Fibroblast of the conjunctiva (primary cell): ENCODE data around the gene HOXA1.

Experiments used
- DNase-seq: peaks from one replicate; pipeline ENCODE4 v3.0.0-alpha.2; 2010; ENCODE audit warnings: low read depth

HOXA1 gene

DNA sequence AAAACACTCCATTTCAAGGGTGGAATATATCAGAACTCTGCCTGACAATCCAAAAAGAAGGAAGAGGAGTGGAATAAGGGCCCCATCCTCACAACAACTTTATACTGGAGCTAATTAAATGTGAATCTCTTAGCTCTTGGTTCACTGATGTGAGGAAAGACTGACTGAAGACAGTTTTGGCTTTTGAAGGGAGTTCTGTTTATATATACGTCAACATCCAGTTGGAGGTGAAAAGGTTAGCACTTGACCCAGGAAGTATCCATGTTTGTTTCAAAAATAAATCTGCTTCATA is 3.0 kb downstream of the HOXA1 start:
- DNase-seq: no peak

DNA sequence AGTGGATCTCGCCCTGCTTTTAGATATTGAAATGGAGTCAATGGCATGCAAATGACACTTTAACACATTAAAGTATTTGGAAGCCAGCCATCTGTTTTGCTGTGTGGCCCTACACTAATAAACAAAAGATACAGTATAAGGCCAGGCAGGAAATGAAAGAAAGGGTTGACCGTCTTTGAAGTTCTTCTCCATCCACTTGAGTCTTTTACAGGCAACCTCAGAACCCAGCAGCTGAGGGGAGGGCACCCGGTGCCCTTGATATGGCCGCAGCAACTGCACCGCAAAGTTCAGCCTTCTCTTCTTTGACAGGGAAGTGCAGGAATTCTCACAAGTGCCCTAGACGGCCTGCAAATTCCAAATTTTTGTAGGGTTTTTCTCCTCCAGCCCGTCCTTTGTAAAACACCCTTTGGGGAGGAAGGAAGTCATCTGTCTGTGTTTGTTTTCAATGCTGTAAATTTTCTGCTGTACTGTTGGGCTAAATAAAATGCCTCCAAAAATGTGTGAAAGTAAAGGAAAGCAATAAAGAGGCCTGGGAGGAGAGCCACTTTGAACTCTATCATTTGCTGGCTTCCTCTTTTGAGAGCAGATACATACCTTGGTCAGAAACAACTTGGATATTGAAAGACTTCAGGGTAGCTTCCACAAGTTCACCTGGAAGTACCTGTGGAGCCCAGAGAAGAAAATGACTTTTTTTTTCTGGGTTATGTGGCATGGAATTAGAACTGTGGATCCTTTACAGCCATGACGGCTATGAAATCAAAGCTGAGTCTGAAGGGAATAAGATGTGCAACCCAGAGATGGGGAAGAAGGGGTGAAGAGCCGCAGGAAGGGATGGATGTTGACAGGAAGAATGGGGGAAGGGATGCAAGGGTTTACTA is 3.6 kb downstream of the HOXA1 start:
- DNase-seq: no peak

DNA sequence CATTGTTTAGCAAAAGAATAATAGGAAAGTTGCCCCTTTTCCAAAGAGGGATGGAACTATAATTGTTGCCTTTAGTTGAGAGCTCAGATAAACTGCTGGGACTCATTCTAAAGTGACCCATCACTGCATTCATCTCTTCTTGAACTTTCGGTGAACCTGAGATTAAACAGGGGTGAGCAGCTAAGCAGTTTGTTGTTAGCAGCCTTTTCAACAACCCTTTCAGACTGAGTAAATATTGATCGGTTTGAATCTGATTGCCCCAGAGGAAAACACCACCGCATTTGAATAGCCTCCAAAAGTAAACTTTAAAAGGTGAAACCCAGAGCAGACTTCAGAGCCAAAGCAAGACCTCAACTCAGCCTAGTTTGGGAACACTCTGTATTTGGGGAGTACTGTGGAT is 4.7 kb downstream of the HOXA1 start:
- DNase-seq: no peak

DNA sequence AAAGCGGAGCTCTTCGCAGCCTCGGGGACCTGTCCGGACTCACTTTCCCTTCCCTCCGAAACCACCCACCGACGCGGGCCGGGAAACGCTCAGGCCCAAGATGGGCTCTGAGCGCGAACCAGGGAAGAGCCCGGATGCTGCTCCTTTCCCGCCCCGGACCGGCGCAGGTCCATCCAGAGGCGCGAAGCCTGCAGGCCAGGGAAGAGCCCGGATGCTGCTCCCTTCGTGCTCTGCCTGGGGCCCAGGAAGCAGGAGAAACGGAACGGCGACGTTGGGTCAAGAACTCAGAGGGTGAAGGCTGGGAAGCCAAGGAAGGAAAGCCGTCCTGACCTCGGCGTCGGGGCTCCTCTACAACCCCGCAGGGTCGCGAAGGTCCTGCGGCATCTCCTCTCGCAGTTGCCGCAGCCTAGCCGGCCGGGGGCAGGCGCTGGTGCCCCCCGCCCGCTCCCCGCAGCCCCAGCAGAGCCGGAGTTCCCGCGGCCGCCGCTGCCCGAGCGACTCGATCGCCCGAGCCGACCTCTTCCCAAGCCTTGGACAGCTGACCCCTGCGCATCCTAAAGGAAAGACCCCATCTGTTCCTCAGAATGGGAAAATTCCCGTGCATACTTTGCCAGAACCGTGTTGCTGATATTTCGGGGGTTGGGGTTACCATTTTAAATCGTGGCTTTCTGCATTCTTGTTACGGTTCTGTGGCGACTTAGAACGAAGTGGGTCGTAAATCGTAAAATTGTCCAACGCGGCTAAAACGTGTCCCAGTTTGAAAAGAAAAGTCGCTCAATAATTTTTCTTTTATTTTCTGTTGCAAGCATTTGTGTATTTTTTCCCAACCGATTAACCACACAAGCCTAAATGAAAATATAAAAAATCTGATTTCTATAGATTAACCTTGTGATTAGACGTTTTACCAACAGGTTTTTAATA is 7.5 kb downstream of the HOXA1 start:
- DNase-seq: no peak

DNA sequence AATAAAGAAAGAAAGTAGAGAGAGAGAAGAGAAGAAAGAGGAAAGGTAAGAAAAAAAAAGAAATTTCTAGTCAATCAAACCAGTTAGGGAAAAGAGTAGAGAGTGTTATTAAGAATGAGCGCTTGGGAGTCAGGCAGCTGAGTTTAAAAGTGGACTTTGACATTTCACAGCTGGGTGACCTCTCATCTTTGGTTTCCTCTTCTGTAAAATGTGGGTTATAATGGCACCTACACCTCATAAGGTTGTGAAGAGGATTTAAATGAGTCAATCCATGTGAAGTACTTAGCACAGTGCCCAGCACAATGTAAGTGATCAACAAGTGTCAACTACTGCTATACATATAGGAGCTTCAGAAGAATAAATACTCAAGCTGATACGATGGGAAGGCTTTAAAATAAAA is 12.2 kb downstream of the HOXA1 start:
- no peak for DNase-seq

DNA sequence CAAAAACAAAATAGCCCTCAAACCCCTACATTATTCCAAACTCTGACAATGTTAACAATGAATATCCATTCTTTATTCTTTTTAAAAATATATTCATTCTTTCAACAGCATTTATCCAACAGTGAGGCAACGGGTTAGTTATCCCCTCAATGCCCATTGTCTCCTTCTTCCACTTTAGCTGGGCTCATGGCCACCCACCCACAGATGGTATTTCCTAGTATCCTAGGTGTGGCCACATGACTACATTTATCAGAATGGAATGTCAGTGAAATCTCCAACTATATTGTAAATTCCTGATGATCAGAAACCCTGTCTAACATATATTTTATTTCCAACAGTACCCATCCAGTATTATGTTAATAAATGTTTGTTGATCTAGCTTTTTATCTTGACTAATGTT is 13.6 kb downstream of the HOXA1 start:
- DNase-seq: no peak

DNA sequence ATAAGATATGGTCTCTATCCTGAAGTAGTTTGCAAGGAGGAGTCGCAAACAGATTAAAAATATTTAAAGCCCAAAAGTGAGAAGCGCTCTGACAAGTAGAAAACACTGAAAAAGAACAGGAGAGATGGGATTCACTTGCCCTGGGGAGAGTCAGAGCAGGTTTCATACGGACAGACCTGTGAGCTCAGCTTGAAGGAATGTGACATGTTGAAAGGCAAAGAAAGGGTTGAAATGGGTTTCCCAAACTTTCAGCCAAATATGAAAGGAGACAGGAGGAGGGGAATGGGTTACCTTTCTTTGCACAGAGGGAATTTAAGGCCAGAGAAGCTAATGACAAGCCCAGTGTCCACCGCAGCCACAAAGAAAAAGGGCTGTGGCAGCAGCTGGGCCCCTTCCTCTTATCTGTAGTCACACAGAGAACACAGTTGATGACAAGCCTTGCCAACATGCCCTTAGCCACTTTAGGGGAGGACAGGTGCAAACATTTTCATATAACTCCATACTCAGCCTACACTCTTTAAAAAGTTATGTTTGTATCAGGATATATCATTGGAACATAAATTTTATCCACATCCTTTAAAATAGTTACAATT is 14.9 kb downstream of the HOXA1 start:
- DNase-seq: no peak

DNA sequence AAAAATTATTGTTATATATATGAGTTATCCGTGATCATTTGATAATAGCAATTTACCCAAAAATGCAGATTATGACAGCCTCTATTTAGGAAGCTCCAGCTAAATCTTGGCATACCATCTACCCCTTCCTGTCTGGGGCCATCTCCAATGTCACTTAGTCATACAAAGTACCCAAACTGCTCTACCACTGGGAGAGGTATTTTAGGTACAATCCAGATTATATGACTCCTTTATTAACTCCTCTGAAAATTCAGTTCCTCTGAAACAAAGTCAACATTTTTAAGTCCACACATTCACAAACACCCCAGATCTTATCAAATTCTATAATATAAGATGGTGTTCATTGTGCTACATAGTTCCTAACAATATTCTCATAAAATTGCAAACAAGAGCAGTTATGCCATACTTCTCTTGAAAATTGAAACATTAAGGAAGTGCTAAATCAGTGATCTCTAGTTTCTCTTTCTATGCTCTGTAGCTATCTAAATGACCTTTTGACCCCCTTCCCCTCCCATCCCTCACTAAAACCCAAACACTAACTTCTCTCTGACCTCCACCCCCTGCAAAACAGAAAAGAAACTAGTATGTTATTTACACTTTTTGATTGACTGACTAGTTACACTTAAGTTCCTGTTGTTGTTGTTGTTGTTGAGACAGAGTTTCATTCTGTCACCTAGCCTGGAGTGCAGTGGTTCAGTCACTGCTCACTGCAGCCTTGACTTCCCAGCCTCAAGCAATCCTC is 16.4 kb downstream of the HOXA1 start:
- DNase-seq: no peak

DNA sequence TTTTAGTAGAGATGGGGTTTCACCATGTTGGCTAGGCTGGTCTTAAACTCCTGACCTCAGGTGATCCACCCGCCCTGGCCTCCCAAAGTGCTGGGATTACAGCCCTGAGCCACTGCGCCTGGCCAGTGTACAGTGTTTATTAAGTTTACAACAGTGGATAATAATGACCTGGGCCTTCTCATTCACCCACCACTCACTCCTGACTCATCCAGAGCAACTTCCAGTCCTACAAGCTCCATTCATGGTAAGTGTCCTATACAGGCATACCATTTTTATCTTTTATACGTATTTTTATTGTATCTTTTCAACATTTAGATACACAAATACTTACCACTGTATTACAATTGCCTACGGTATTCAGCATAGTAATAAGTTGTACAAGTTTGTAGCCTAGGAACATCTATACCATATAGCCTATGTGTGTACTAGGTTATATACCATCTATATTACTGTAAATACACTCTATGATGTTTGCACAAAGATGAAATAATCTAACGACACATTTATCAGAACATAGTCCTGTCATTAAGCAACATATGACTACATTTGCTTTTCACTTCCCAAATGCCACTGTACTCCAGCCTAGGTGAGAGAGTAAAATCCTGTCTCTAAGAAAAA is 17.1 kb downstream of the HOXA1 start:
- DNase-seq: no peak

DNA sequence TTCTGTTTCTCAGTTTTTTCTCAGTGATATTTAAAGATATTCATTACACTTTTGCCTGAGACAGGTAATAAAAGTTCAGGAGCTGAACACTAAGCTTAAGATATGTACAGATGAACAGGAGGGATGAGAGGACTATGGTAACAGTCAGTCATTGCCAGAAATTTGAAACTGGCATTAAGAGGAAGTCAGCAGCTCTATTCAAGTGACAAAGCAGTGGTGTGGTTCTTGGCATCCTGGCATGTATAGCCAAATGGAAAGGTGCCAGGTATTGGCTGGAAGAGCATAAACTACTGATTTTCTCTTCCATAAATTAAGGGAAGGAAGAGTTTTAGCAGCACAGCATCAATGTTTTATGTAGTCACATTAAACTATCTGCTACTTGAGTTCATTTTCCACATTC is 22.7 kb downstream of the HOXA1 start:
- DNase-seq: no peak

DNA sequence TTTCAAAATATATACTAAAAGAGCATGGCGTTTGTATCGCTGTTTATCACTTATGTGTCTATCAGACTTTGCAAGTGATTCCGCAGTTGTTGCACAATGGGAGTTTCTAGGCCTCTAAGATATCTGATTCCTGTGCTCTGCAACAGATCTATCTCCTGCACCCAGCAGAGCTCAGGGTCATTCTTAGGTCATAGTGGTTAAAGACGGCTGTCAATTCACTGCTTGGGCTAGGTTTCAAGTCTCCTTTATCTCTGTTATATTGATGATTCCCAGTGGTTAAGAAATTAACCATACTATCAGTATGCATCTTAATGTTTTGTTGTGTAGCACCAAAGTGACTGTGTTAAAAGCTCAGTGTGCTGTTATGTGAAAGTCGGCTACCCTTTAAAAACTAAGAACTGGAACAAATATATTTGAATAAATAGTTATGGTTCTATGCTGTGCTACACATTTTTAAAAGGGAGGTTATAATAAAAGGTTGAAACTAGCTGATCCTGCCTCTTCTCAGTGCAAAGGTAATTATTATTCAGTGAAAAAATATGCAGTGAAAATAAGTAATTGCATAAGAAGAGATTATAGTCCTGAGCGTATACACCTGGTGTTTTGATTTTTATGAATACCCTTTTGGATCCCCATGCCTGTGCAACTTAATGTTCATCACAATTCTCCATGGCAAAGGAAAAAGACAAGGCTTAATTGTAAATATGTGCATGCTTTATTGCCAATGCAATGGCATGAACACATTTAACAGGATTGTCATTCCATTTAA is 24.0 kb downstream of the HOXA1 start:
- no peak for DNase-seq

DNA sequence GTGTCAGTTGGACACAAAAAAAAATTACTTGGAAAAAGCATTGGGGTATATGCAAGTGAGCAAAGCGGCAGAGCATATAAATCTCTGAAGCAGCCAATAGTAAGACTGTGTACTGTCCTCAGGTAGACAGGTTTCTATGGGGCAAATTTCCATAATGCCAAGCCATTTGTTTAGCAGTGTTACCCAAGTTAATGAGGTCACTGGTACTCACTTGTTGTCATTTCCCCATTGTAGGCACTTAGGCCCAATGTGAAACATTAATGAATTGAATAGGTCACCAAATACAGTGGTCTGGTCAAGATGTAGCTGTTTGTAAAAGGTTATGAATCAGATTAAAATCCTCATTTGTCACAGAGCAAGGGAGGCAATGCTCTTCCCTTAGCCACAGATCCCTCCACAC is 27.5 kb downstream of the HOXA1 start:
- no peak for DNase-seq

DNA sequence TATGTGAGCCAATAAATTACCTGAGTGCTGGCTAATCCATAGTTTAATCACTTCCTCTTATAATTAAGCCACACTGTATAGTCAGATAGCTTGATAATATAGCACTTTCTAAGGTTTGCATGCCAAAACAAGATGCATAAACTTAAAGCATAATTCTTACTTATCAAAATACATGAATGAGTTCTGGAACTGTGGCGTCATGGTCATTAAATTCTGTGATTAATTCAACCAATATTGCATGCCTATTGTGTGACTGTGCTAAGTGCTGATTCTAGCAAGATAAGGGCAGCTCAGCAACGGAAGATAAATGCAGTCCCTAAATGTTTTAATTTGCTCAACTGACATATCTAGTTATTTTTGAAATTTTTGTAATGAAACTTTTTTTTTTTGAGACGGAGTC is 29.7 kb downstream of the HOXA1 start:
- no peak for DNase-seq

DNA sequence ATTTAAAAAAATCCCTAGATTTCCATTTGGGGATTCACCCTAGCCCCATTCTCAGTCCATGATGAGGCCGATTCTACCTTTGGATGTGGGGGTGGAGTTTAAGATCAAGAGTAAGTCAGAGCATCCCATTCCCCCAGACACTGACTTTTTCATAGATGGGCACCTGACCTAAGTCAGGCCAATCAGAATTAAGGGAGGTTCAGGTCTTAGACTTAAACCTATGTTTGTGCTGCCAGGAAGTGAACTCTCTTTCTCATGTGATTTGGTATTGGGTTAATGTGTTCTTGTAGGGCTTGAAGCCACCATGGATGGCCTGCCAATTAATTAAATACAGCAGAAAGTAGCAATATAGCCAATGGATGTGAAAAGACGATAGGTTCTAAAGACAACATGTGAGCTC is 30.1 kb downstream of the HOXA1 start:
- DNase-seq: no peak

DNA sequence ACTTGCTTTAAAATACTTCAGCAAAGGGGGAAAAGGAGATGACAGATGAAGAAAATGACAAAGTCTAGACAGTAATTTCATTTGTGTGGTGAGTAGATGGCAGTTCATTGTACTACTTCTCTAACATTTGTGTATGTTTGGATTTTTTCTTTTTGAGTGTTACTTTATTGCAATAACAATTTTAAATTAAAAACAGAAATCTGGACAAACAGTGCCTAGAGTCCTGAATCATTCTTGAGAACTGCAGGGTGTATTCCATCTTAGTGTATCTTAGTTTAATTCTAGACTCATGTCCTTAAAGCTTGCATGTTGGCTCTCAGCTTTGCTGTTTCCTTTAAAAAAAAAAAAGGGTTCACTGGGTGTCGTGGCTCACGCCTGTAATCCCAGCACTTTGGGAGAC is 31.1 kb downstream of the HOXA1 start:
- no peak for DNase-seq

DNA sequence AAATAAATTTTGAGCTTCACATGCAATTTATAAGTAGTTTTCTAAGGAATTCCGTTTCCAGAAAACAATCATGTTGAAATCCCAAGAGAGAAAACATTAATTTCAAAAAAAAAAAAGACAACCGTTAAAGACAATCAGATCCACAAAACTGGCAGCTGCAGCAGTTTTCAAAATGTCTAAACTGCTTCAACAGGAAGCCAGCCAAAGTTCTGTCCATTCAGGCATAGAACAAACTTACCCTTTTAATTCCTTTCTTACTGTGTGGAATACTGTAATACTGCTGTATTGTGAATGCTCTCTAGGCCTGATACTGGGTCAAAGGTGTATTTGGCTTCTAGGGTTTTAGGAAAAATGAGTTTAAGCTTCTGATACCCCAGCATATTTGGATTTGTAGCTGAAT is 31.6 kb downstream of the HOXA1 start:
- DNase-seq: peak; percentile 10

DNA sequence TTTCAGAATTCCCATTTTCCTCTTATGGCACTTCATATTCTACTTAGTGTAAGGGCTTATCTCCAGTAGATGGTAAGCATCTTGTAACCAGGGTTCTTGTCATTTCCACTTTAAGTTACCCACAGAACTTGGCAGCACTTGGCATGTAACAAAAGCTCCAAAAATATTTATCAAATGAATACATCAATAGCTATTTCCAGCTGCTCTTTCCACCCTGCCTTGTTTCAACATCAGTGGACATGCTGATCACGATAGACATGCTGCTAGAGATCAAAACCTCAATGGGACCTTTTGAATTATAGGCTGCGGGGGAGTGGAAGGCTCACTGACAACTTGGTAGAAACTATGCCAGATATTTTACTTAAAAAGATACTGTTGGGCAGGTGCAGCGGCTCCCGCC is 32.9 kb downstream of the HOXA1 start:
- DNase-seq: no peak

DNA sequence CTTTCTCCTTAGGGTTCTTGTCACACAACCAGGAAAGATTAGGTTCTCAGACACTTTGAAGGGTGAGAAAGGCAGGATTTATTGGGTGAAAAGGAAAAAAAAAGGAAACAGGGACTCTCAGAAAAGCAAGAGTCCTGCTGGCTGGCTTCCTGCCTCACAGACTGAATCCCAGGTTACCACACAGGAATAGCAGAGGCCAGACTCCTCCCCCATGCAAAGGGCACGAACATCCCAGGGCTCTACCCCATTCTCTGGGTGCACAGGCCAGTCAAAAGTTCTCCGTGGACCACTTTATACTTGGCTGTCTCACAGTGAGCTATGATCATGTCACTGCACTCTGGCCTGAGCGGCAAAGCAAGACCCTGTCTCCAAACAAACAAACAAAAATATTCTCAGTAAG is 42.6 kb downstream of the HOXA1 start:
- no peak for DNase-seq

DNA sequence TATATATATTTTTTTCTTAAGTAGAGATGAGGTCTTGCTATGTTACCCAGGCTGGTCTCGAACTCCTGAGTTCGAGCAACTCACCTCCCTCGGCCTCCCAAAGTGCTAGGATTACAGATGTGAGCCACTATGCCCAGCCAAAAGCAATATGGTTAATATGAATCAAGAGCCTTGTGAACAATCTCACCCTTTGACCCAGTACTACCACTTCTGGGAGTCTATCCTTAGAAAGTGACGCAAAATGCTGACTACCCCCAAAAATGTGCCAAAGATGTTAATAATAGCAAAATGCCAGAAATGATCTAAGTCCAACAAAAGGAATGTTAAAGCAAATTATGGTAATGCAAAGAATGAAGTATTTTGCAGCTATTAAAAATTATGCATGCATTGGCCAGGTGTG is 44.3 kb downstream of the HOXA1 start:
- no peak for DNase-seq

DNA sequence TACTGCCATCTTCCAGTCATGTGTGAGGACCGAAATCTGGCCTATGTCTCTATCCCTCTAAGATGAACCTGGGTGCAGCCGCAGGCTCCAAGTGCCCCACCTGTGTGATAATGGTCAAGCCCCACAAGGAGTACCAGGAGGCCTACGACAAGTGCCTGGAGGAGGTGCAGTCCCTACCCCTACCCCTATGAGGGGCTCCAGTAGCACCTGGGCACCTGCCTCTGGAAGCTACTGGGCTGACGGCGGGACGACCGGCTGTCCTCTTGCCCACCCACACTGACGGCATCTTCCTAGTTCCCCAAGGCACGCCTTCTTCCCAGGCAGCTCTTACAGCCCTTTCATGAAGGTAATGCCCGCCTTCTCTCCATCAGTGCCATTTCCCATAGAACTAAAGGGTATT is 47.4 kb downstream of the HOXA1 start:
- DNase-seq: no peak
